Fibroblast of skin of scalp (primary cell): Measurements from ENCODE around the gene CCDC57.
A peak's percentile ranks its signal among the peaks of the same experiment; 100 is the strongest.
"Not testable (repeated sequence)": the region's sequence is repeated elsewhere in the genome, so short reads cannot be mapped to it uniquely, and the experiment has no call there.

Experiments
- DNase-seq: peaks from one replicate; pipeline ENCODE4 v3.0.0-alpha.2; 2013

The CCDC57 gene

DNA sequence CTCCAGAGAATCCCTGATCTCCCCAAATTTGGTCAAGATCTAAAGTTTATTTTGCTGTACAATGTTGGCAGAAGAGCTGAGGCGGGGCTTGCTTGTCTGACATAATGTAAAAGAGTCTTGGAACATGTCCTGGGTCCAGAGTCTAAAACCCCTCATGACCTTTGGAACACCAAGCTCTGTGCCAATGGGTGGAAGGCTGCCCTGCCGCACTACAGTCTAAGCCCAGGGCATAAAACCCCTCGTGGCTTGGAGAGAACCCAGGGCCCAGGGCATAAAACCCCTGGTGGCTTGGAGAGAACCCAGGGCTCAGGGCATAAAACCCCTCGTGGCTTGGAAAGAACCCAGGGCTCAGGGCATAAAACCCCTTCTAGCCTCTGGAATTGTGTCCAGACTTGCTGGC lies 36.7 kb downstream of the CCDC57 start:
- DNase-seq: no peak

GRCh38 chr17:82175201-82175600 lies 37.4 kb downstream of the CCDC57 start:
- DNase-seq: no peak

- DNase-seq: not testable (repeated sequence)
Observed at GRCh38 chr17:82174042-82174857, 38.4 kb downstream of the CCDC57 start.

- no peak for DNase-seq
Observed at GRCh38 chr17:82173351-82174041, 39.1 kb downstream of the CCDC57 start.

- no peak for DNase-seq
Observed at GRCh38 chr17:82172486-82173160, 40.0 kb downstream of the CCDC57 start.

- DNase-seq: no peak
Observed at GRCh38 chr17:82171750-82172375, 40.8 kb downstream of the CCDC57 start.

DNA sequence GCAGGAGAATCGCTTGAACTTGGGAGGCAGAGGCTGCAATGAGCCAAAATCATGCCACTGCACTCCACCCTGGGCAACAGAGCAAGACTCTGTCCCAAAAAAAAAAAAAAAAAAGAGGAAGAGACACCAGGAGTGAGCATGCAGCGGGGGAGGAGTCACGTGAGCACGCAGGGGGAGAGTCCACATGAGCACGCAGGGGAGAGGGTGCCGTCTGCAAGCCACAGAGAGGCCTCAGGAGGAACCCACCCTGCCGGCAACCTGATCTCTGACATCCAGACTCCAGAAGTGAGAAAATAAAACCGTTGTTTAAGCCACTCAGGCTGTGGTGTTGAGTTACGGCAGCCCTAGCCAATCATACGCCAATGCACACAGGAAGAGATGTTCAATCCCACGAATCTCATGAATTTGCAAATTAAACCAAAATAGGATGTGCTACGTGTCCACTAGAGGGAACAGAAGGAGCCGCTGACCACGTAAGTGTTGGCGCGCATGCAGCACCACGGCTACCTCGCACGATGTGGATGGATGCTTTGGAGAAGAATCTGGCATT lies 42.2 kb downstream of the CCDC57 start:
- no peak for DNase-seq

DNA sequence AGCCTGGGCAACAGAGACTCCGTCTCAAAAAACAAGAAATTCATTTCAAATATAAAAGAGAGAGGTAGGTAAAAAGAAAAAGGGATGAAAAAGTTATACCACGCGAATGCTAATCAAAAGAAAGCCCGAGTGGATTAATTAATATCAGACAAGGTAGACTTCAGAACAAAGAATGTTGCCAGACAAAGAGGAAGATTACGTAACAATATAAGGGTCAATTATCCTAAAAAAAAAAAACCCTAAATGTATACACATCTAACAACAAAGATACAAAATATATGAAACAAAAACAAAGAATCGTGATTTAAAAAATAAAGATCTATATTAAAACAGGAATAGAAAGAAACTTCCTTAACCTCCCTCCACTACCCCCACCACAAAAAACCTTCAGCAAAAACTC lies 44.1 kb downstream of the CCDC57 start:
- no peak for DNase-seq

DNA sequence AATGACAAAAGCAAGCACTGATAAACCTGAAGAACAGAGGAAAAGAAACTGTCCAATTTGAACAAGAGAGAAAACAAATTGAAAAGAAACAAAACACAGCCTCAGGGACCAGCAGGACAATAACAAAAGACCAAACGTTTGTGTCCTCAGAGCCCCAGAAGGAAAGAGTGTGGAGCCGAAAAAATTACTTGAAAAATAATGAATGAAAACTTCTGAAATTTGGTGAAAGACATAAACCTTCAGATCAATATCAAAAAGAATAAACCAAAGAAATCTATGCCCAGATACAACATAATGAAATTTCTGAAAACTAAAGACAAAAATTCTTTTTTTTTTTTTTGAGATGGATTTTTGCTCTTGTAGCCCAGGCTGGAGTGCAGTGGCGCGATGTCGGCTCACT lies 45.6 kb downstream of the CCDC57 start:
- no peak for DNase-seq

- no peak for DNase-seq
Observed at GRCh38 chr17:82164853-82165252, 47.8 kb downstream of the CCDC57 start.

DNA sequence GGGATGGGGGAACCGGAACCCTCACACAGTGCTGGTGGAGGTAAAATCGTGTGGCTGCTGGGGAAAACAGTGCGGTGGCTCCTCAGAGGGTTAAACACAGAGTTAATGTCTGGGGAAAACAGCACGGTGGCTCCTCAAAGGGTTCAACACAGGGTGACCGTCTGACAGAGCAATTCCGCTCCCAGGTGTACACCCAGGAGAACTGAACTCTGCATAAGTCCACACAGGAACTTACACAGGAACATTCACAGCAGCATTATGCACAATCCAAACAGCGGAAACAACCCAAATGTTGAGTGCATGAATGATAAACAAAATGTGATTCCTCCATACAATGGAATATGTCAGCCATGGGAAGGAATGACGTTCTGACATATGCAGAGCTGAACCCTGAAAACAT lies 51.4 kb downstream of the CCDC57 start:
- no peak for DNase-seq

DNA sequence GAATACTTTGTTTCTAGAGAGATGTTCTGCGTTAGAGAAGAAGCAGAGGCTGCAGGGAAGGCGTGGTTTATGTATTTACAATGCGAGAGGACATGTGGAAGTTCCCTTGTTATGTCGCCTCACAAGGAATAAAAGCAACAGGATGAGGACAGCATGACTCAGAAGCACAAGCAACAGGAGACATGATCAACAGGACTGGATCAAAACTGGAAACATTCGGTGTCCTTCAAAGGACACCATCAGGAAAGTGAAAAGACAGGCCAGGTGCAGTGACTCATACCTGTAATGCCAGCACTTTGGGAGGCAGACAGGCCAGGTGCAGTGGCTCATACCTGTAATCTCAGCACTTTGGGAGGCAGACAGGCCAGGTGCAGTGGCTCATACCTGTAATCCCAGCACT lies 52.6 kb downstream of the CCDC57 start:
- no peak for DNase-seq

DNA sequence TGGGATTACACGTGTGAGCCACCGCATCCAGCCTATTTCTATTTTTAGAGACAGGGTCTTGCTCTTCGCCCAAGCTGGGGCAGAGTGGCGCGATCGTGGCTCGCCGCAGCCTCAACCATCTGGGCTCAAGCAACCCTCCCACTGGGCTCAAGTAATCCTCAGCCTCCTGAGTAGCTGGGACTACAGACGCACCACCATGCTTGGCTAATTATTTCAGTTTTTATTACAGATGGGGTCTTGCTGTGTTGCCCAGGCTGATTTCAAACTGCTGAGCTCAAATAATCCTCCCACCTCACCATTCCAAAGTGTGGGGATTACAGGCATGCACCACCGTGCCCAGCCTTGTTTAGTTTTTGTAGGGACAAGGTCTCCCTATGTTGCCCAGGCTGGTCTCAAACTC lies 53.8 kb downstream of the CCDC57 start:
- no peak for DNase-seq

DNA sequence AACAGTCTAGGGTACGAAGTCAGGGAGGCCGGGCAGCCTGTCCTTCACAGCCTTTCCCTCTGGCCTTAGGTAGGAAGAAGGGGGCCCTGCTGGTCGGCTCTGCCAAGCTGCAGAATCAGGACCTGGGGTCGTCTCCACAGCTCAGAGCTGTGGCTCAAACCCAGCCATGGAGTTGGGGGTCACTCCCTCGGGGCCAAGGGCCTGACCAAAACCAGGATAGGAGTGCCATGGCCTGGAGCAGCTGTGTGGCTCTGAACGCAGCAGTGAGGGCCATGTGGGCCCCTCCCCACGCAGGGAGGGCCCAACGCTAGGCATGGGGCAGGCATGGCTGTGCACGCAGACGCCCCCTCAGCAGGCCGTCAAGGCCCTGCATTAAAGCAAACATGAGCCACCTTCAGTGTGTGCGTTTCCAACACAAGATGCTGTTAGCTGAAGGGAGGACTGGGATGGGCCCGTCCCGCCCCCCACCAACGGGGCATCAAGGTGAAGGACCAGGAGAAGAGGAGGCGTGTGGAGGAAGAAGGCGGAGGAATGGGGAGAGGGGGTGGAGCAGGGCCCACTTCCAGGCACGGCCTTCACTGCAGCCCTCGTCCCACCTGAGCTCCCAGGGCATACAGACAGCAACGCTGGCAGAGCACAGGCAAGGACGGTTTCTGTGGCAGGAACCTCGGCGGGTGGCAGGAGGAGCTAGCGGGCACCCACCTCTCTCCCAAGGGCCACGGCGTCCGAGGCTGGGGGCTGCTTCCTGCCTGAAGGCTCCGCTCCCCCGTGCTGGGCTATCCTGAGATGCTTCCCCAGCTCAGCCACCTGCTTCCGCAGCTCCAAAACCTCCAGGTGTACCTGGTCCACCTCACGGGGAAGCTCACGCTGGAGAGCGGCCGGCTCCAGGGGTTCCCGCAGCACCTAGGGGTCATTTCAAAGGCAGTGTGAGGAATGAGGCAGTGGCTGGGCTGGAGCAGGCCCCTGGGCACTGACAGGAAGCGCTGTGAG lies 55.3 kb downstream of the CCDC57 start:
- no peak for DNase-seq

GRCh38 chr17:82156284-82156925 lies 56.2 kb downstream of the CCDC57 start:
- DNase-seq: no peak

GRCh38 chr17:82155606-82156005 lies 57.0 kb downstream of the CCDC57 start:
- no peak for DNase-seq

DNA sequence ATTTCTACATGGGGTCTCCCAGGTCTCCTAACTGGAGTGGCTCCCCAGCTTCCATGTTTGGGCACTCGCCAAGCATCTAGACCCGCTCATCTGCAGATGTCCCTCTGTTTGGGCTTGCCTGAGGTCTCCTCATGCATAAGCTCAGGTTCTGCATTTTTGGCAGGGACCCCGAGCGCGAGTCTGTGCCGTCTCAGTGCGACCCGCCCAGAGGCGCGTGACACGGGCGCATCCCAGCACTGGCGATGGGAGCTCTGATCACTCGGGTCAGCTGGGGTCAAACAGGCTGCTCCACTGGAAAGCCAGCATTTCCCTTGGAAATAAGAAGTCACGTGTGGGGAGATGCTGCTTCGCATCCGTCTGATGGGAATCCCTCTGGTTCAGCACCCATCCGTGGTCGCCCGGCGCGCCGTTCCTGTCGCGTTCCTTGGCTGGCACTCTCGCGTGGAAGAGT lies 57.7 kb downstream of the CCDC57 start:
- DNase-seq: no peak

DNA sequence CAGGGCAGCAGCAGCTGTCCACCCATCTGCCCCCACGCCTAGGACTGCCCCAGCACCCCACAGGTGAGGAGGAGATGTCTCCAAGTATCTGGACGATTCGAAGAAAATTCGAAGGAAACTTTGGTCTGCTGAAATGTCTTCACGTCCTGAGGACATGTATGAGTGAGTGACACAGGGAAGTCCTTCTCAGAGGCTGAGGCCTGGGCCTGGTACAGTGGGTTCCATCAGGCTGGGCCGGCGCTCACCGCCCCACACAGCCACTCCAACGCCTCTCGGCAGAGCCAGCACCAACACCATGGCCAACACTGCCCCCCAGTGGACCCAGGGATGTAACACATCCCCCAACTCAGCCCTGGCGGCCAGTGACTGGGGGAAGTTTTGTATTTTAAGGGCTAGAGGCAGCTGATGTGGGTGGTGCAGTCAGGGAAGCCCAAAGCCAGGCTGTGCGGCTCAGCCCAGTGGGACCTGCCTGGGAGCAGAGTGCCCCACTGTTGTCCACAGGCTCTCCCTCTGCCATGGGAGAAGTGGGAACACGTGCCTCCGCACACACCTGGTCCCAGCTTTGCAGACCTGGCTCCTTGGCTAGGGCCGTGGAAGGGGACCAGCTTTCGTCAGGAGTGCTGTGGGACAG lies 58.8 kb downstream of the CCDC57 start:
- DNase-seq: peak; percentile 63

DNA sequence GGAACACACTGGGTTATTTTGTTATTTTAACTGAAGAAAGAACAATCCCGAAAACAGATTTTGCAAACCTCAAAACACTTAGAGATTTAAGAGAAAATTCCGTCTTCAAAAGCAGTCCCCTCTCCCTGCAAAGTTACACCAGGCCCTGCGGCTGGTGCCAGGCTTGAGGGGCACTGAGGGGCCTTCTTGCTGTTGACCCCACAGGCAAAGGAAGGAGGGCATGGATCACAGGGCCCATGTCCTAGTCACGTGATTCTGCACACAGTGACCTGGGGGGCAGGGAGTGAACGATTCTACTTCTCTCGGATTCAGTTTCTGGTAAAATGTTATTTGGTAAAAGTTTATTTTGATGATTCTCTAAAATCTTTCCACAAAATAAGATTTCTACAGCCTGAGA lies 59.3 kb downstream of the CCDC57 start:
- DNase-seq: no peak

DNA sequence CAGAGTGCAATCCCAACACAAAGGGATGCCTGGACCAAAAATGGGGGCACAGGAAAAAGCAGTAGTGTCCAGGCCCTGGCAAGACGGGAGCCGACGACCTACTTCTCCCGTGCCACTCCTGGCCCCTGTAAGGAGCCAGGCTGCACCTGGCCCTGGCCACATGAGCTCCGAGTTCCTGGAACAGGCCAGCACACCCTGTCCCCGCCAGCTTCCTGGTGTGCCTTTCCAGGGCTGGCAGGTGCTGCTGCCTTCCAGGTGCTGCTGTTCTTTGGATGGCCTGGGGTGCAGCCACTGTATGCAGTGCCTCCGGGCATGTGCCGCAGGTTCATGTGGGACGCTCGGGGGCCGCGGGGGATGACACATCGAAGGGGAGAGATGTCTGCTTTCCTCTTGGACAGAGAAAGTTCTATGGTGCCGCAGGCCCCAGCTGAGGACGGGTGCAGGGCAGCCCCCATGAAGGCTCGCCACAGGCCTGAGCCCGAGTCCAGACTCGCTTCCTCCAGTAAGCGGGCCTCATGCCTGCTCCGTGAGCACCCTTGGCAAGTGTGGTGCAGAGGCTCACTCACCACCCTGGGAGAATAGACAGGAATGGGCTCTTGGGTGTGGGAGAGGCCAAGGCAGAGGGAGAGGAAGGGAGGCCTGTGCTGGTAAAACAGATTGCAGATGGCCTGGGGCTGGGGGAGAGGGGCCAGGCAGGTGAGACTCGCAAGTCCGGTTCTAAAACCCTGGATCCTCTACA lies 59.9 kb downstream of the CCDC57 start:
- DNase-seq: no peak
